Measurements from ENCODE around the gene ITGB2. TPM values are rescaled to one million over a fixed set of nuclear protein-coding genes. Genes with fewer than 3 reads are reported as not detected.
A peak's percentile ranks its signal among the peaks of the same experiment; 100 is the strongest.

Gene ITGB2
- total and polyA plus RNA-seq, 12 donors = 6.3 to 249 (median 98.9) TPM

DNA sequence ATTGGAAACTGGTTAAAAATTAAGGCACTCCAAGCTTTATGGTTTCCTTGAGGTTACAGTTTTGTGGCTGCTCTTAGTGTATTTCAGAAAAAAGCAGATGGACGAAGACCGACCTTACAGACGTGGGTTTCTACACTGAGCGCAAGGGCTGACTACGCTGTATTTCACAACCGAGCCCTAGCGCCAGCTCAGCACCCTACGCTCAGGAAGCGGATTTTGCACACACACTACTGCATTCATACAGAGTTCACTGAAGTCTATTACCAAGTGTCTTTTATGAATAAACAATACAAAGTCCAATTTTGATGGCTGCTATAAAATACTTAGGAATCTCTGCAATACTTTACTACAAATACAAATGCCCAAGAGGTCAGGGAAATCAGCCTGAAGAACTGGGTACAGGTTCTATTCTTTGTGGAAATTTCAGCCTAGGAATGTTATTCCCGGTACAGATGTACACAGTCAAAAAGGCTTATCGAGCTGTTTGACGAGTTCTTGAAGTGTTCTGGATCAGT lies 71.0 kb downstream of the ITGB2 start:
- intact Hi-C loops (cut with DNase I) = no loop called here
- WGBS, 4 donors = 88 to 93% (median 89%) methylated on average over 12 of the region's 12 CpGs
- Histone ChIP-seq H3K9me3 (replicated peaks in 1 of 3) (no peaks in the 10 kb centered on the region), H3K4me3 (no peak overlapping the region), H3K27me3 (no peaks in the 10 kb centered on the region), H3K27ac (no peak overlapping the region), H3K36me3 (replicated peaks in 1 of 2) (peaks cover 0 to 51% of the 10 kb centered on the region in 2 donors), H3K4me1 (replicated peaks in 1 of 2) (peaks cover 14 to 33% of the 10 kb centered on the region in 2 donors)
- DNase-seq = peak in 1 of 7 donors; percentile 13
- TF ChIP-seq POLR2A (IDR thresholded peaks at IDR 0.05) (no peak), CTCF (IDR thresholded peaks at IDR 0.05) (no peak)

GRCh38 chr21:44848821-44849521 lies 71.7 kb downstream of the ITGB2 start:
- peak in 1 of 7 donors; percentile 14 for DNase-seq
- intact Hi-C loops (cut with DNase I) = no loop called here
- Histone ChIP-seq H3K36me3 (replicated peaks in 1 of 2) (peaks cover 0 to 44% of the 10 kb centered on the region in 2 donors), H3K27me3 (no peaks in the 10 kb centered on the region), H3K4me3 (no peak overlapping the region), H3K9me3 (replicated peaks in 1 of 3) (no peaks in the 10 kb centered on the region), H3K4me1 (replicated peaks in 1 of 2) (peaks cover 14 to 33% of the 10 kb centered on the region in 2 donors), H3K27ac (no peak overlapping the region)
- TF ChIP-seq POLR2A (IDR thresholded peaks at IDR 0.05) = no peak
- TF ChIP-seq CTCF (IDR thresholded peaks at IDR 0.05) = no peak
- 88 to 95% (median 94%) methylated on average over 6 to 36 of the region's 36 CpGs for WGBS, 4 donors

DNA sequence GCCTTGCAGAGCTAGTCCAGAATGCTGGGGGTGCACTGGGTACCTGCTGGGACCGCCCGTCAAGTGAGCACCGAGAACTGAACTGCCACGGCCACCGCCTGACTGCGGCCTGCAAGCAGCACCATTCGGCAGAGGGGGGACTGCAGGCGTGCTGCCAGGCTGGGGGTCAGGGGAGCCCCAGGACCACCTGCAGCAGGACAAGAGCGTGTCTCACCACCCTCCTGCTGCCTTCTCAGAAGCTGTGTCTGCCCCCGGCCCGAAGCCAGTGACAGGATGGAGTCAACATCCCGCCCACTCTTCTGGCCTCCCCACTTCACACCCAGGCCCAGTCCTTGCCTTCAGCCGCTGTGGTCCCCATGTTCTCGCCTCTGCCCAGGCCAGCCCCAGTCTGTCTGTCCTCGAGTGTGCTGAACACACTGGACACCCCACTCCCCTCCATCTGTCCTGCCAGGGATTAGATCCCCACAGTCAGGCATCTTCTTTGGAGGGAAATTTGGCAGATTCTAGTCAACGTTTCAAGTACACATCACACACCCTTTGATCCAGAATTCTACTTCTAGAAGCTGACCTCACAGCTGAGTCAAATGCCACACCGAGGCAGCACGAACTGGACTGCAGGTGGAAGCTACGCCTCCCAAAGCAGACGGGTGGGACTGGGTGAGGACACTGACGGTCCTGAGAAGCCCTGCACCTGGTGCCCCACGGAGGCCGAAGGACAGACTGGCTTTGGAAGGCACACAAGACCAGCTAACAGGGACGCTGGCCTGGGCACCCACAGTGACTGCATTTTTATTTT lies 73.2 kb downstream of the ITGB2 start:
- DNase-seq = peak in 2 of 7 donors; percentile 14 to 48
- no peaks in the 10 kb centered on the region for H3K9me3 ChIP-seq (replicated peaks in 1 of 3)

More for the DNA sequence above, 73.2 kb downstream of the ITGB2 start:
- TF ChIP-seq POLR2A (IDR thresholded peaks at IDR 0.05) (no peak), CTCF (IDR thresholded peaks at IDR 0.05) (no peak)
- Histone ChIP-seq H3K27me3 (no peaks in the 10 kb centered on the region), H3K4me1 (replicated peaks in 1 of 2) (peaks cover 14 to 33% of the 10 kb centered on the region in 2 donors), H3K4me3 (no peak overlapping the region), H3K27ac (no peak overlapping the region), H3K36me3 (replicated peaks in 1 of 2) (peaks cover 0 to 32% of the 10 kb centered on the region in 2 donors)
- intact Hi-C loops (cut with DNase I) = no loop called here
- WGBS, 4 donors = 88 to 93% (median 91%) methylated on average over 16 to 24 of the region's 24 CpGs
